Endodermal cell (in vitro differentiated cells): ENCODE measurements around the gene CHSY1. TPM values are rescaled to one million over a fixed set of nuclear protein-coding genes. Genes with fewer than 3 reads are reported as not detected.

ENCODE experiments used
- DNase-seq: peaks from one replicate; pipeline ENCODE4 v3.0.0-alpha.2; 2017
- H3K27ac ChIP-seq: 2 replicates; pipeline ENCODE4 v1.5.1; 2013; ENCODE audit warnings: mild to moderate bottlenecking, low read depth, low read length, moderate library complexity
- H3K27me3 ChIP-seq: 2 replicates; pipeline ENCODE4 v1.6.1; 2013; ENCODE audit warnings: mild to moderate bottlenecking, low read length, moderate library complexity; ENCODE audit not compliant: insufficient read depth, control insufficient read depth, poor library complexity, severe bottlenecking
- H3K36me3 ChIP-seq: 2 replicates; pipeline ENCODE4 v1.7.0; 2013; ENCODE audit warnings: mild to moderate bottlenecking, low read length, moderate library complexity; ENCODE audit not compliant: control insufficient read depth, insufficient read depth
- H3K4me1 ChIP-seq: one replicate; pipeline ENCODE4 v1.7.0; 2013; ENCODE audit warnings: low read length; ENCODE audit not compliant: control insufficient read depth, insufficient read depth
- H3K4me3 ChIP-seq: 2 replicates; pipeline ENCODE4 v1.5.1; 2013; ENCODE audit warnings: mild to moderate bottlenecking, low read length, moderate library complexity
- H3K9ac ChIP-seq: 2 replicates; pipeline ENCODE4 v1.6.1; 2013; ENCODE audit warnings: mild to moderate bottlenecking, low read length, moderate library complexity; ENCODE audit not compliant: poor library complexity, severe bottlenecking; ENCODE audit errors: extremely low read depth
- H3K9me3 ChIP-seq: 2 replicates; pipeline ENCODE4 v1.6.1; 2013; ENCODE audit warnings: mild to moderate bottlenecking, low read length, moderate library complexity; ENCODE audit not compliant: control insufficient read depth
- H3K27ac Mint-ChIP-seq: 2 replicates; pipeline ENCODE4 v1.8.0; 2020; ENCODE audit warnings: mixed read lengths
- H3K27me3 Mint-ChIP-seq: 2 replicates; pipeline ENCODE4 v1.8.0; 2021; ENCODE audit warnings: mild to moderate bottlenecking, mixed read lengths; ENCODE audit not compliant: insufficient read depth
- H3K36me3 Mint-ChIP-seq: 2 replicates; pipeline ENCODE4 v1.8.0; 2020; ENCODE audit warnings: low read depth, mixed read lengths
- H3K4me1 Mint-ChIP-seq: 2 replicates; pipeline ENCODE4 v1.8.0; 2020; ENCODE audit warnings: mixed read lengths
- H3K4me3 Mint-ChIP-seq: 2 replicates; pipeline ENCODE4 v1.8.0; 2020; ENCODE audit warnings: mild to moderate bottlenecking, moderate library complexity, mixed read lengths
- H3K9me3 Mint-ChIP-seq: 2 replicates; pipeline ENCODE4 v1.8.0; 2020; ENCODE audit warnings: mild to moderate bottlenecking, mixed read lengths
- CTCF ChIP-seq: fragments of 200-600 bp; sonication (generic); conservative IDR thresholded peaks from 2 replicates; pipeline ENCODE4 v1.5.0; 2021; ENCODE audit warnings: antibody characterized with exemption, mild to moderate bottlenecking
- WGBS, 2 experiments: methylation state at CpG; one replicate each; pipeline versions ENCODE4 v1.1.5 to v1.1.7; 2013; ENCODE audit warnings: missing lambda C conversion rate in 2 of 2, mixed read lengths in 1 of 2; ENCODE audit not compliant: insufficient coverage in 1 of 2, insufficient read length in 1 of 2; 5-methylcytosine and 5-hydroxymethylcytosine counted together
- total RNA-seq, 2 donors: library from RNA; stranded (reverse); fragmentation: NEBNext Ultra II Directional in 1 of 2; extraction: Animal tissue kit (Norgen Biotek cat#: 25700) in 1 of 2; gene quantifications; 2 replicates in 1 of 2; 3 replicates in 1 of 2; pipeline ENCODE4 v1.2.1, GENCODE V29; 2021

The CHSY1 gene
- total RNA-seq, 2 donors from 2014 or later: 33.3 to 39.9 TPM

- Histone ChIP-seq H3K36me3 (peaks cover 23% of the 10 kb centered on the region), H3K4me3 (no peak overlapping the region), H3K4me1 (no peaks in the 10 kb centered on the region), H3K27ac (no peak overlapping the region), H3K9ac (no peak overlapping the region), H3K27me3 (no peaks in the 10 kb centered on the region), H3K9me3 (no peaks in the 10 kb centered on the region)
- Mint-ChIP-seq H3K4me1 (peaks cover 18% of the 10 kb centered on the region), H3K27me3 (no peaks in the 10 kb centered on the region), H3K4me3 (no peak overlapping the region), H3K27ac (no peak overlapping the region), H3K9me3 (no peaks in the 10 kb centered on the region), H3K36me3 (peaks cover 12% of the 10 kb centered on the region)
- 95 to 100% methylated on average over 1 to 2 of the region's 2 CpGs for WGBS, 2 experiments
- TF ChIP-seq CTCF: no peak
- no peak for DNase-seq
Measured at GRCh38 chr15:101220060-101220459, 31.8 kb downstream of the CHSY1 start.

- no peak overlapping the region for H3K27ac Mint-ChIP-seq
- H3K9ac ChIP-seq: no peak overlapping the region
- no peak overlapping the region for H3K4me3 Mint-ChIP-seq
- whole genome bisulfite sequencing, 2 experiments: 73 to 92% methylated on average over 4 to 5 of the region's 6 CpGs
- H3K27ac ChIP-seq: no peak overlapping the region
- peaks cover 8% of the 10 kb centered on the region for H3K36me3 Mint-ChIP-seq
- H3K27me3 Mint-ChIP-seq: no peaks in the 10 kb centered on the region
- H3K4me1 Mint-ChIP-seq: peaks cover 18% of the 10 kb centered on the region
- H3K4me1 ChIP-seq: no peaks in the 10 kb centered on the region
- no peak for DNase-seq
- peaks cover 23% of the 10 kb centered on the region for H3K36me3 ChIP-seq
- no peaks in the 10 kb centered on the region for H3K9me3 ChIP-seq
- no peak overlapping the region for H3K4me3 ChIP-seq
- TF ChIP-seq CTCF: no peak
- no peaks in the 10 kb centered on the region for H3K9me3 Mint-ChIP-seq
- no peaks in the 10 kb centered on the region for H3K27me3 ChIP-seq
Measured at GRCh38 chr15:101219441-101219840, 32.4 kb downstream of the CHSY1 start.

GRCh38 chr15:101217446-101217845 lies 34.4 kb downstream of the CHSY1 start:
- H3K27me3 Mint-ChIP-seq: no peaks in the 10 kb centered on the region
- no peaks in the 10 kb centered on the region for H3K9me3 Mint-ChIP-seq
- Histone ChIP-seq H3K9me3 (no peaks in the 10 kb centered on the region), H3K4me3 (no peak overlapping the region), H3K27me3 (no peaks in the 10 kb centered on the region), H3K36me3 (peaks cover 18% of the 10 kb centered on the region), H3K9ac (no peak overlapping the region), H3K27ac (no peak overlapping the region), H3K4me1 (no peaks in the 10 kb centered on the region)
- H3K36me3 Mint-ChIP-seq: peaks cover 3% of the 10 kb centered on the region
- 91 to 100% methylated on average over 3 to 6 of the region's 6 CpGs for WGBS, 2 experiments
- H3K4me1 Mint-ChIP-seq: peaks cover 19% of the 10 kb centered on the region
- DNase-seq: no peak
- H3K27ac Mint-ChIP-seq: no peak overlapping the region
- no peak overlapping the region for H3K4me3 Mint-ChIP-seq
- TF ChIP-seq CTCF: peak; percentile 29
